Stimulated activated CD4-positive, alpha-beta T cell treated with anti-CD3 and anti-CD28 coated beads, Interleukin-1b, Interleukin-23, amount 100 ng/mL, for 4 hours (primary cell): Measurements from ENCODE around the gene FBXW4.
"Not testable (repeated sequence)": the region's sequence is repeated elsewhere in the genome, so short reads cannot be mapped to it uniquely, and the experiment has no call there.

Experiments
- DNase-seq, 2 donors: peaks; one replicate each; pipeline ENCODE4 v3.0.0-alpha.2; 2020; ENCODE audit warnings: low read depth in 2 of 2

FBXW4 gene

DNA sequence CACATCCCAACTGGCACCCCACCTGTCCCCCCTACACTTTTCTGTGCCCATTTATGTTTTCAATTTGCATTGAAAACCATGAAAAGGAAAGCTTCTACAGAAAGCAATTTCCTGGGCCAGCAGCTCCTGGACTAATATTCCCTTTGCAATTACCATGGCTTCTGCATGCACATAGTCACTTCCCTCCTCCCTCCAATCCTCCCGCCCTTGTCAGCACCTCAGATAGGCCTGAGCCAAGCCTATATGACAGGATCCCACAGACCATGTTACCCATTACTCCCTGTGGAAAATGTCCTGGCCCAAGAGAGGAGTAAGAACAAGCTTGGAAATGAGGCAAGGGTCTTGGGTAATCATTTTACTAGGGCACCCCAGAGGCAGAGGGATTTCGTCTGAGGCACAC lies 38.1 kb downstream of the FBXW4 start:
- DNase-seq, result no peak

DNA sequence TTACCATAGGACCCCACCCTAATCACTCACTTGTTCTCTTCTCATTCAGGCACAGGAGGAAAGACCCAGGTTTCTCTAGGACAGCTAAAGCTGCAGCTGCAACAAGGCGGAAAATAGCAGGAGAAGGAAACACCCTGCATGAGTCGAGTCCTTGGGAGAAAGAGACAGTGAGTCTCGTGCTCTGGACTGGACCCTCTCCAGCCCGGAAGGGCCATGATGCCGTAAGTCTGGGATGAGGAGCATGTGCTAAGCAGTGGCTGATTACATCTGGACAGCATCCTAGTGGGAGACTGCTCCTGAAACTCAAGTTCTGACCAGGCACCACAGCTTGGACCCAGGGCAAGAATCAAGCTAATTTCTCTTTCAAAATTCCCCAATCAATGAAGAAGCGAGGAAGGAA lies 39.4 kb downstream of the FBXW4 start:
- DNase-seq, result no peak

GRCh38 chr10:101653536-101653935 lies 41.4 kb downstream of the FBXW4 start:
- DNase-seq, result no peak

DNA sequence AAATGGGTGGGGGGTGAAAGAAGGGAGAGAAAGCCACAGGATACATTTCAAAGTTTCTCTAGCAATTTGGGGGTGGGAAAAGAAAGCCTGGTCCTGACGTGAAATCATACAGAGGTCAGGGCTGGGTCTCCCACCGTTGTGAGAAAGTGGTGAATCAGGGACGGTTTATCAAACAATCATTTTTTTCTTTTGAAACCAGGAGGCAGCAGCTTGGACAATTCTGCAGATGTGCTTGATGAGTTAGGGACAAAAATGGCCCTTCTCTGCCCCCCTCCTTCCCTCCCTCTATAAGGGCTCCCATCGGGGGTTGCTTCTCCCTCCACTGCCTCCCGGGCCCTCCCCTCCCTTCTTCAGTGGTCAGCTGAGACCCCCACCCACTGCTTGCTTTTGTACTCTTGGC lies 43.6 kb downstream of the FBXW4 start:
- no peak for DNase-seq

GRCh38 chr10:101650863-101651262 lies 44.1 kb downstream of the FBXW4 start:
- DNase-seq, result no peak

DNA sequence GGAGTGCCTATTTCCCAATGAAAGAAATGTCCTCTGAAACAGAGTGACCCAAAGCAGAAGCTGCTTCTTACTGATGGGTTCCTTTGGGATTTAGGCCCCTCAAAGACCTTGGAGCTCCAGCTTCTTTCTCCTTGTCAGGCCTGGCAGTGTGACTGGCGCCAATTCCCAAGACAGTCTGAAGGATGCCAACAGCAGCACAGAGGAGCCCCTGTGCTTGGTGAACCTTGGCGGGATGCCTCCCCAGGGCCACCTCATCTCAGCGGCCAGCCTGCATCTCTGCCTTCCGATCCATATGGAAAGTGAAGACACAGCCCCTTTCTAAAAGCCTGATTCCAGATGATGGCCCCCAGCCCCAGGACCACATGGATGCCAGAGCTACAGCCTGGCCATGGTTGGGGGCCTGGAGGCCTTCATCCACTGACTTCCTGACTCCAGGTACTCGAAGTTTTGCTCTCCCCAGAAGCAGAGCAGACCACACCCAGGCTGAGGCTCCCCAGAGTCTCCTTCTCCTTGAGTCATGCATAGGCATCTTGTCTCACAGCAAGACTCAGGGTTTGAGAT lies 45.4 kb downstream of the FBXW4 start:
- no peak for DNase-seq

- DNase-seq, result no peak
These were observed 47.7 kb downstream of the FBXW4 start for GRCh38 chr10:101647255-101647654.

DNA sequence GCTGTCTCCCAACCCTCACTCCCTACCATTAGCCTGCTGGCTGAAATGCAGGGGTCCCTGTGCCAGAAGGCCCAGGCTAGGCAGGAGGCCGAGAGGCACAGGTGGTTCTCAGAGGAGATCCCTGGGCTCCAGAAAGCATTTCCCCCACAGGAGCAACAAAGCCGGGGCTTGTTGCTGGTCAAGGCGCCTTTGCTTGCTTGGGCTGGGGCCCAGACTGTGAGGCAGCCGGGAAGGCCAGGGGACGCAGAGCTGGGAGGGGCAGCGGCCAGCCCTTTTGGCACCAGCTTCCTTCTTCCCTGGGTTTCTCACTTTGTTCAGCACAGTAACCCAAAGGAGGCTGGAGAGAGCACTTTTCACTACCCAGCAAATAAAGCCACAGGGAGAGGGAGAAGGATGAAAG lies 48.6 kb downstream of the FBXW4 start:
- DNase-seq, result no peak

DNA sequence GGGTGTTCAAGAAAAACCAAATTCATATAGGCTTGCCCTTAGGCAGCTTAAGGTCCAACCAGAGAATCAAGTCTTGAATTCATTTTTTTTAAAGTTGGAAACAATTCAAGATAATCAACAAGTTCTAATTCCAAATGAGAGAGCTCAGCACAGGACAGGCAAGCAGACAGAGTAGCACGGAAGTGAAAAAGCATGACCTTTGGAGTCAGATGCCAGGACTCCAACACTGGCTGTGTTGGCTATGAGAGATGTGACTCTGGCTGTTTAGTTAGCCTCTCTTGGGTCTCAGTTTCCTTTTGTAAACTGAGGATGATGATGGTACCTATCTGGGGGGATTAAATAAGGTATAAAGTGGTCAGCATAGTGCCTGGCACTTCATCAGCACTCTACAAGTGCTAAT lies 49.3 kb downstream of the FBXW4 start:
- no peak for DNase-seq

- no peak for DNase-seq
These were observed 51.0 kb downstream of the FBXW4 start for GRCh38 chr10:101644002-101644401.

DNA sequence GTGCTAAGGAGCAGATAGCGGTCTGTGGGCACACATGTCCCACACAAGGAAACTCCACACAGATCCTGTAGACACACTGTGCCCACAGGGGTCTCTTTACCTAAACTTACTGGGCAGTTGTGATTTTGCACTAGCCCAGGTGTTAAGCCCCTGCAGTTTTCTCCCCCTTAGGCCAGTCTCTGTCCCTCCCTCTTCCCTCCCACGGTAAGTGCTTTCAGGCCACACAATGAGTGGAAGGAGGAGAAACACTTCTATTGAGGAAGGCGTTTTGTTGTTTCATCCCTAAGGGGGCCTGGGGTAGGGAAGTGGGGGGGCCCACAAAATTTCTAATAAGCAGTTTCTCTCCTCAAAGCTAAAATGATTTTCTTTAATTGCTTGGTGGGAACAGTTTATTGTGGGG lies 51.4 kb downstream of the FBXW4 start:
- no peak for DNase-seq

DNA sequence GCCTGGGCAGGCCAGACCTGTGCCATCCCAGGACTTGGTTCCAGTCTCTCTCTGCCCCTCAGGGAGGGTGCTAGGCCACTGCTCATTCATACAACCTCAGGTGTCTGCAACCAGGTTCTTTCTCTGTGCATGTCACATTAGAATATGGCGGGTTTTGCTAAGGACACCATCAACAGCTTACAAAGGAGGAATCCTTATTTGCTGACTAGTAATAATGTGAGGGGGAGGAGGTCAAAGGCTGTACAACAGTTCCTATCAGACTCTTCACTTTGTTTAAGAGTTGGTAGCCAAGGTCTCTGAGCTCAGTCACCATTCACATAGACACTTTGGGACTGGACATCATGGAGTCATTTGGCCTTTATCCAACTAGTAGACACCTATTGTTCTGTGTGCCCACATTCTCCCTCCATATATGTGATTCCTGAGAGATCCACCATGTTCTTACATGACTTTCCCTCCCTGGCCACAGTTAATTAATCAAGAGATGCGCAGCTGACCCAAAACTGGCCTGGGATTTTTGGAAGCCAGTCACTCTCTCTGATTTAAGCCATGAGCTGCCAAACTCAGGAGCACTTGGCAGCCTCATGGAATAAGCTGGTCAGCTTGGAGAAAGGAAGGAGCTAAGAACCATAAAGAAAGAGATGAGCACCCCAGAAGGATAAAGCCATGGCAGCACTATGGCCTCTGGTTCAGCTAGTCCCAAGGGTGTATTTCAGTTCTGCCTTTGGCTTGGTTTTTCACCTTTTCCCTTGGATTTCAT lies 55.6 kb downstream of the FBXW4 start:
- no peak for DNase-seq

- not testable (repeated sequence) for DNase-seq
These were observed 61.5 kb downstream of the FBXW4 start for GRCh38 chr10:101633510-101633909.

- no peak for DNase-seq
These were observed 63.0 kb downstream of the FBXW4 start for GRCh38 chr10:101631821-101632475.

DNA sequence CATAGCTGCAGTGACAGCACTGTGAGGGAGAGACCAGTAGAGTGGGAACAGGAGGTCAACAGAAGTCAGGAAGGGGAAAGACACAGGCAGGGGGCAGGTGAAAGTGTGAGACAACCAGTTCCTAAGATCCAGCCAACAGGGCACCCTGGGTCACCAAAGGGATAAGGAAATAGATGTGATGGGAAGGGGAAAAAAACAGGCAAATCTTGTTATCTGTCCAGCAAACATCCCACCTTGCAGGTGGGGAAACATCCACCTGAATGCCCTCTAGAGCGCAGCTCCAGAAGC lies 64.4 kb downstream of the FBXW4 start:
- DNase-seq, result no peak

GRCh38 chr10:101629837-101630632 lies 64.9 kb downstream of the FBXW4 start:
- no peak for DNase-seq

- no peak for DNase-seq
These were observed 69.1 kb downstream of the FBXW4 start for GRCh38 chr10:101625821-101626412.

DNA sequence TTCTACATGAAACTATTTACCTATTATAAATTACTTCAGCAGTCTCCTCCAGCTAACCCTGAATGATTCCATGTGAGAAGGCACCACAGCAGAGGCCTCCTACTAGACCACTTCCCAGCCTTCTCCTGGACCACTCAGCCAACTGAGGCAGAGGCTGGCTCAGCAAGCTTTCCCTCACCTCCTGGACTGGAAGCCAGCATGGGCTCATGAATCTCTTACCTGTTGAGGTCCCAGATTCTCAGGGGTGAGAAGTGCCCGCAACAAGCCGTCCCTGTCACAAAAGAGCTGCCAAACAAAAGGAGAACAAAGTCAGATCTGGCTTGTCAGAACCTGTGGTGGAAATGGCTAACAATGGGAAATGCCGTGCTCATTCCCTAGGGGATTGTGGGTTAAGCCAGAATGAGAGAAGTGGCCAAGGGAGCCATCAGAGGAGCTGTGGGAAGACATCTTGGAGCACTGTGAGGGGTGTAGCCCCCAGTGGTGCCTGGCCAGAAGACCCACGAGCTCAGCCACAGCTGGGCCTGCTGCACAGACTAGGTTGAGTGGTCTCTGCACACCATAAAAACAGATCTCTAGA lies 70.4 kb downstream of the FBXW4 start:
- no peak for DNase-seq

DNA sequence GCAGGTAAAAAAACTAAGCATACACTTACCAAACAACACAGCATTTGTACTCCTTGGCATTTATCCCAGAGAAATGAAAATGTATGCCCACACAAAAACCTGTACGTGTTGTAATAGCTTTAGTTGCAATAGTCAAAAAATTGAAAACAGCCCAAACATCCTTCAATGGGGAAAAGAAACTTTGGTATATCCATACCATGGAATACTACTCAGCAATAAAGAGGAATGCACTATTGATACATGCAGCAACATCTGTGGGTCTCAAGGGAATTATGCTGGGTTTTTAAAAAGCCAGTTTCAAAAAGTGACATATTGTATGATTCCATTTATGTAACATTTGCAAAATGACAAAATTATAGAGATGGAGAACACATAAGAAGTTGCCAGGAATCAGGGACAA lies 71.4 kb downstream of the FBXW4 start:
- DNase-seq, result no peak

DNA sequence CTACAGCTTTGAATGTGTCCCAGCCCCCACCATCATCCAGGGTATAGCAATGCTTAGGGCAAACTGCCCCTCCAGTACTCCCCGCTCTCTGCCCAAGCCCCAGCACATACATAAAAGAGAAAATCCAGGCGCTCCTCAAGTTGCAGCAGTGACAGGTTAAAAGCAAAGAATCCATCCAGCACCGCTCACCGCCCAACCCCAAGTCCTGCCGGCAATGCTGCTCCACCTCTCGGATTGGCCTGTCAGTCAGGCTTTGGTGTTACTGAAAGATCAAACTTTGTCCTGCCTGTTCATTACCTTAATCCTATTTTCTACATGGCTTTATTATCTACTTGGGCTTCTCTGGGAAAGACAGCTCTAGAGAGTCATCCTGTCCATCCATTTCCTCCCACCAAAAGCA lies 75.0 kb downstream of the FBXW4 start:
- no peak for DNase-seq

- no peak for DNase-seq
These were observed 76.1 kb downstream of the FBXW4 start for GRCh38 chr10:101618871-101619270.
